Muscle layer of duodenum (tissue), 2 donors: ENCODE data around the gene UGT1A8.
A peak's percentile ranks its signal among the peaks of the same experiment; 100 is the strongest.
"Not testable (repeated sequence)": the region's sequence is repeated elsewhere in the genome, so short reads cannot be mapped to it uniquely, and the experiment has no call there.

Source experiments
- H3K27ac ChIP-seq: one replicate; pipeline ENCODE4 v1.7.0; 2013; ENCODE audit warnings: mild to moderate bottlenecking, low read length
- H3K27me3 ChIP-seq: one replicate; pipeline ENCODE4 v1.7.0; 2013; ENCODE audit warnings: low read depth, mild to moderate bottlenecking, control low read depth, low read length
- H3K36me3 ChIP-seq, 2 donors: one replicate each; pipeline ENCODE4 v1.7.0; 2013; ENCODE audit warnings: low read length in 2 of 2, control low read depth in 1 of 2, mild to moderate bottlenecking in 1 of 2; ENCODE audit not compliant: insufficient read depth in 2 of 2, control insufficient read depth in 1 of 2
- H3K4me1 ChIP-seq, 2 donors: one replicate each; pipeline ENCODE4 v1.7.0; 2013; ENCODE audit warnings: low read length in 2 of 2, mild to moderate bottlenecking in 2 of 2, control low read depth in 1 of 2, moderate library complexity in 1 of 2; ENCODE audit not compliant: insufficient read depth in 2 of 2, control insufficient read depth in 1 of 2
- H3K4me3 ChIP-seq, 2 donors: one replicate each; pipeline ENCODE4 v1.7.0; 2013; ENCODE audit warnings: low read length in 2 of 2, low read depth in 1 of 2, mild to moderate bottlenecking in 1 of 2
- H3K9me3 ChIP-seq, 2 donors: one replicate each; pipeline ENCODE4 v1.7.0; 2013; ENCODE audit warnings: low read length in 2 of 2, control low read depth in 1 of 2, mild to moderate bottlenecking in 1 of 2; ENCODE audit not compliant: control insufficient read depth in 1 of 2
- donor health status: healthy.

The UGT1A8 gene

GRCh38 chr2:233688341-233688740, 70.9 kb downstream of the UGT1A8 start:
- H3K36me3 ChIP-seq: no peaks in the 10 kb centered on the region
- H3K4me3 ChIP-seq: no peak overlapping the region
- H3K27ac ChIP-seq: no peak overlapping the region
- no peaks in the 10 kb centered on the region for H3K4me1 ChIP-seq
- H3K9me3 ChIP-seq: no peaks in the 10 kb centered on the region
- H3K27me3 ChIP-seq: no peaks in the 10 kb centered on the region

GRCh38 chr2:233689031-233689430, 71.6 kb downstream of the UGT1A8 start:
- H3K9me3 ChIP-seq: no peaks in the 10 kb centered on the region
- no peak overlapping the region for H3K4me3 ChIP-seq
- no peaks in the 10 kb centered on the region for H3K27me3 ChIP-seq
- no peak overlapping the region for H3K27ac ChIP-seq
- no peaks in the 10 kb centered on the region for H3K36me3 ChIP-seq
- no peaks in the 10 kb centered on the region for H3K4me1 ChIP-seq

GRCh38 chr2:233689501-233689900, 72.1 kb downstream of the UGT1A8 start:
- H3K27ac ChIP-seq: no peak overlapping the region
- H3K36me3 ChIP-seq: no peaks in the 10 kb centered on the region
- H3K9me3 ChIP-seq: no peaks in the 10 kb centered on the region
- no peaks in the 10 kb centered on the region for H3K27me3 ChIP-seq
- no peak overlapping the region for H3K4me3 ChIP-seq
- no peaks in the 10 kb centered on the region for H3K4me1 ChIP-seq

- Histone ChIP-seq H3K36me3 (no peaks in the 10 kb centered on the region), H3K4me3 (no peak overlapping the region), H3K27ac (no peak overlapping the region), H3K27me3 (no peaks in the 10 kb centered on the region), H3K4me1 (no peaks in the 10 kb centered on the region), H3K9me3 (no peaks in the 10 kb centered on the region)
Measured at GRCh38 chr2:233690444-233690843, 73.0 kb downstream of the UGT1A8 start.

- Histone ChIP-seq H3K9me3 (no peaks in the 10 kb centered on the region), H3K27ac (no peak overlapping the region), H3K4me1 (no peaks in the 10 kb centered on the region), H3K4me3 (no peak overlapping the region), H3K36me3 (no peaks in the 10 kb centered on the region), H3K27me3 (no peaks in the 10 kb centered on the region)
Measured at GRCh38 chr2:233691443-233692433, 74.3 kb downstream of the UGT1A8 start.

GRCh38 chr2:233692648-233693047, 75.2 kb downstream of the UGT1A8 start, which contains the start of gene UGT1A6:
UGT1A6 (plus strand) TSS chr2:233692890; CDS start chr2:233693005, 115 bp downstream.
- Histone ChIP-seq H3K27ac (peak within 1 kb of the TSS; percentile 7), H3K9me3 (no peaks in the 10 kb centered on the region), H3K4me3 (peak within 1 kb of the TSS in 1 of 2 donors; percentile 17), H3K27me3 (no peaks in the 10 kb centered on the region), H3K36me3 (no peaks in the 10 kb centered on the region), H3K4me1 (no peaks in the 10 kb centered on the region)

- no peaks in the 10 kb centered on the region for H3K4me1 ChIP-seq
- no peak overlapping the region for H3K4me3 ChIP-seq
- no peak overlapping the region for H3K27ac ChIP-seq
- no peaks in the 10 kb centered on the region for H3K27me3 ChIP-seq
- no peaks in the 10 kb centered on the region for H3K36me3 ChIP-seq
- H3K9me3 ChIP-seq: no peaks in the 10 kb centered on the region
Measured at GRCh38 chr2:233693963-233694362, 76.5 kb downstream of the UGT1A8 start.

- Histone ChIP-seq H3K27ac (no peak overlapping the region), H3K36me3 (no peaks in the 10 kb centered on the region), H3K4me3 (no peak overlapping the region), H3K9me3 (peaks cover 0 to 6% of the 10 kb centered on the region in 2 donors), H3K4me1 (no peaks in the 10 kb centered on the region), H3K27me3 (no peaks in the 10 kb centered on the region)
Measured at GRCh38 chr2:233698740-233699139, 81.3 kb downstream of the UGT1A8 start.

- H3K27me3 ChIP-seq: no peaks in the 10 kb centered on the region
- peaks cover 0 to 8% of the 10 kb centered on the region in 2 donors for H3K9me3 ChIP-seq
- H3K36me3 ChIP-seq: no peaks in the 10 kb centered on the region
- H3K4me1 ChIP-seq: no peaks in the 10 kb centered on the region
- H3K27ac ChIP-seq: no peak overlapping the region
- no peak overlapping the region for H3K4me3 ChIP-seq
Measured at GRCh38 chr2:233699424-233700027, 82.1 kb downstream of the UGT1A8 start.

- H3K27ac ChIP-seq: no peak overlapping the region
- no peaks in the 10 kb centered on the region for H3K4me1 ChIP-seq
- H3K9me3 ChIP-seq: peaks cover 0 to 8% of the 10 kb centered on the region in 2 donors
- no peaks in the 10 kb centered on the region for H3K36me3 ChIP-seq
- H3K27me3 ChIP-seq: no peaks in the 10 kb centered on the region
- no peak overlapping the region for H3K4me3 ChIP-seq
Measured at GRCh38 chr2:233700028-233700635, 82.7 kb downstream of the UGT1A8 start.

GRCh38 chr2:233700842-233701241, 83.4 kb downstream of the UGT1A8 start:
- H3K36me3 ChIP-seq, H3K27ac ChIP-seq, H3K4me1 ChIP-seq, H3K4me3 ChIP-seq, H3K9me3 ChIP-seq, H3K27me3 ChIP-seq: not testable (repeated sequence)
